Breast epithelium (tissue), 4 donors: ENCODE measurements around the gene LMTK2. TPM values are rescaled to one million over a fixed set of nuclear protein-coding genes. Genes with fewer than 3 reads are reported as not detected.

Experiments used
- DNase-seq, 2 donors: peaks; one replicate each; pipeline ENCODE4 v3.0.0-alpha.2; 2019; ENCODE audit warnings: low spot score in 2 of 2
- H3K27ac ChIP-seq, 2 donors: fragments of 200-600 bp; sonication (generic) in 1 of 2; one replicate each; pipeline ENCODE4 v1.5.1; 2016 to 2019; ENCODE audit warnings: mild to moderate bottlenecking in 1 of 2
- H3K27me3 ChIP-seq, 2 donors: fragments of 200-600 bp; sonication (generic) in 1 of 2; one replicate each; pipeline versions ENCODE4 v1.5.1 to v1.6.0; 2017 to 2019; ENCODE audit warnings: control low read depth in 1 of 2, mild to moderate bottlenecking in 1 of 2
- H3K36me3 ChIP-seq: fragments of 200-600 bp; one replicate; pipeline ENCODE4 v1.5.1; 2019
- H3K4me1 ChIP-seq, 2 donors: fragments of 200-600 bp; sonication (generic); one replicate each; pipeline ENCODE4 v1.5.1; 2016 to 2019; ENCODE audit warnings: control low read depth in 1 of 2
- H3K4me3 ChIP-seq, 3 donors: fragments of 200-600 bp; sonication (generic); 1 replicate in 2 of 3; 2 replicates in 1 of 3; pipeline ENCODE4 v1.5.1; 2016 to 2019; ENCODE audit warnings: mild to moderate bottlenecking in 3 of 3, moderate library complexity in 2 of 3
- H3K9me3 ChIP-seq, 2 donors: fragments of 200-600 bp; sonication (generic) in 1 of 2; one replicate each; pipeline ENCODE4 v1.5.1; 2016 to 2019; ENCODE audit warnings: control low read depth in 1 of 2
- CTCF ChIP-seq, 3 donors: fragments of 450-650 bp; IDR thresholded peaks; one replicate each; pipeline ENCODE4 v1.5.1; 2016 to 2017; ENCODE audit warnings: antibody characterized with exemption in 3 of 3, mild to moderate bottlenecking in 3 of 3, moderate library complexity in 3 of 3
- POLR2A ChIP-seq: fragments of 450-650 bp; IDR thresholded peaks from one replicate; pipeline ENCODE4 v1.6.1; 2016; ENCODE audit warnings: antibody characterized with exemption, mild to moderate bottlenecking, moderate library complexity
- POLR2AphosphoS5 ChIP-seq, 3 donors: sonication (generic); formaldehyde crosslinking; IDR thresholded peaks; one replicate each; pipeline ENCODE4 v1.6.1; 2017; ENCODE audit warnings: antibody characterized with exemption in 3 of 3
- intact Hi-C: fragments of 100-400 bp; cut with DNase I; formaldehyde crosslinking; loops from one replicate; pipeline ENCODE4 v1.15.1; 2023; ENCODE audit warnings: low total_unique reads
- total RNA-seq, 3 donors: library from RNA; depleted of rRNA; stranded (reverse); fragments of >200 nt; gene quantifications; one replicate each; pipeline ENCODE4 v1.1.0, GENCODE V29; 2016

The LMTK2 gene
- total RNA-seq, 3 donors from 2014 or later: 9.4 to 16.7 (median 14.1) TPM

- no peaks in the 10 kb centered on the region for H3K4me1 ChIP-seq
- H3K4me3 ChIP-seq: no peak overlapping the region
- no peaks in the 10 kb centered on the region for H3K27me3 ChIP-seq
- peaks cover 7% of the 10 kb centered on the region for H3K36me3 ChIP-seq
- H3K9me3 ChIP-seq: peaks cover 6 to 7% of the 10 kb centered on the region in 2 donors
- intact Hi-C loops: no loop called here
- no peak overlapping the region for H3K27ac ChIP-seq
- TF ChIP-seq POLR2A: no peak
- no peak for TF ChIP-seq POLR2AphosphoS5 (IDR thresholded peaks at IDR 0.05)
- no peak for TF ChIP-seq CTCF (IDR thresholded peaks at IDR 0.05)
- no peak for DNase-seq
Observed at GRCh38 chr7:98194672-98195457, 88.2 kb downstream of the LMTK2 start.

GRCh38 chr7:98196706-98197605 lies 90.3 kb downstream of the LMTK2 start:
- TF ChIP-seq POLR2A: no peak
- no peak for TF ChIP-seq CTCF (IDR thresholded peaks at IDR 0.05)
- Histone ChIP-seq H3K4me1 (no peaks in the 10 kb centered on the region), H3K36me3 (peaks cover 4% of the 10 kb centered on the region), H3K4me3 (no peak overlapping the region), H3K27me3 (no peaks in the 10 kb centered on the region), H3K9me3 (peaks cover 6 to 7% of the 10 kb centered on the region in 2 donors), H3K27ac (no peak overlapping the region)
- intact Hi-C loops: no loop called here
- no peak for DNase-seq

- Histone ChIP-seq H3K36me3 (no peaks in the 10 kb centered on the region), H3K4me3 (no peak overlapping the region), H3K27ac (no peak overlapping the region), H3K4me1 (no peaks in the 10 kb centered on the region), H3K9me3 (peaks cover 6 to 7% of the 10 kb centered on the region in 2 donors), H3K27me3 (no peaks in the 10 kb centered on the region)
- TF ChIP-seq POLR2A (no peak), POLR2AphosphoS5 (IDR thresholded peaks at IDR 0.05) (no peak), CTCF (IDR thresholded peaks at IDR 0.05) (no peak)
- DNase-seq: no peak
- intact Hi-C loops: no loop called here
Observed at GRCh38 chr7:98199131-98199530, 92.5 kb downstream of the LMTK2 start.

- H3K36me3 ChIP-seq: no peaks in the 10 kb centered on the region
- H3K9me3 ChIP-seq: peaks cover 6 to 7% of the 10 kb centered on the region in 2 donors
- no peak for TF ChIP-seq POLR2AphosphoS5 (IDR thresholded peaks at IDR 0.05)
- TF ChIP-seq POLR2A: no peak
- no peak for TF ChIP-seq CTCF (IDR thresholded peaks at IDR 0.05)
- no peaks in the 10 kb centered on the region for H3K4me1 ChIP-seq
- H3K27me3 ChIP-seq: no peaks in the 10 kb centered on the region
- intact Hi-C loops: loop anchor here (5.0 kb wide), 1 partner anchor 1082 kb away; no protein-coding TSS in a partner anchor
- no peak overlapping the region for H3K4me3 ChIP-seq
- DNase-seq: no peak
- H3K27ac ChIP-seq: no peak overlapping the region
Observed at GRCh38 chr7:98200364-98200763, 93.7 kb downstream of the LMTK2 start.
